Nephron progenitor cell (in vitro differentiated cells): ENCODE results near the gene NLRP10.

ENCODE experiments used
- DNase-seq: peaks from one replicate; pipeline ENCODE4 v3.0.0; 2021
- H3K27ac Mint-ChIP-seq: 2 replicates; pipeline ENCODE4 v1.8.0; 2021; ENCODE audit warnings: mild to moderate bottlenecking, moderate library complexity, mixed read lengths
- H3K27me3 Mint-ChIP-seq: 2 replicates; pipeline ENCODE4 v1.8.0; 2021; ENCODE audit warnings: mild to moderate bottlenecking, low read depth, mixed read lengths; ENCODE audit not compliant: poor library complexity
- H3K36me3 Mint-ChIP-seq: 2 replicates; pipeline ENCODE4 v1.8.0; 2021; ENCODE audit warnings: low read depth, mixed read lengths
- H3K4me1 Mint-ChIP-seq: 2 replicates; pipeline ENCODE4 v1.8.0; 2021; ENCODE audit warnings: mixed read lengths
- H3K4me3 Mint-ChIP-seq: 2 replicates; pipeline ENCODE4 v1.8.0; 2021; ENCODE audit warnings: mild to moderate bottlenecking, moderate library complexity, mixed read lengths
- H3K9me3 Mint-ChIP-seq: 2 replicates; pipeline ENCODE4 v1.8.0; 2021; ENCODE audit warnings: mild to moderate bottlenecking, moderate library complexity, mixed read lengths
- CTCF ChIP-seq: fragments of 200-600 bp; sonication (generic); IDR thresholded peaks from 2 replicates; pipeline ENCODE4 v1.5.0; 2021; ENCODE audit warnings: antibody characterized with exemption

NLRP10 gene

GRCh38 chr11:7955191-7955590 is 10.1 kb downstream of the NLRP10 start:
- no peak overlapping the region for H3K4me3 Mint-ChIP-seq
- H3K4me1 Mint-ChIP-seq, result no peaks in the 10 kb centered on the region
- no peak for TF ChIP-seq CTCF
- DNase-seq, result no peak
- no peak overlapping the region for H3K27ac Mint-ChIP-seq
- peaks cover 14% of the 10 kb centered on the region for H3K9me3 Mint-ChIP-seq
- peaks cover 3% of the 10 kb centered on the region for H3K27me3 Mint-ChIP-seq
- H3K36me3 Mint-ChIP-seq, result no peaks in the 10 kb centered on the region

GRCh38 chr11:7949934-7950333 is 15.3 kb downstream of the NLRP10 start:
- Mint-ChIP-seq H3K4me3 (no peak overlapping the region), H3K36me3 (no peaks in the 10 kb centered on the region), H3K27ac (no peak overlapping the region), H3K4me1 (no peaks in the 10 kb centered on the region), H3K27me3 (peaks cover 7% of the 10 kb centered on the region), H3K9me3 (no peaks in the 10 kb centered on the region)
- DNase-seq, result no peak
- no peak for TF ChIP-seq CTCF

GRCh38 chr11:7944123-7944522 is 21.1 kb downstream of the NLRP10 start:
- no peak overlapping the region for H3K4me3 Mint-ChIP-seq
- H3K27me3 Mint-ChIP-seq, result peaks cover 10% of the 10 kb centered on the region
- peaks cover 22% of the 10 kb centered on the region for H3K9me3 Mint-ChIP-seq
- no peak overlapping the region for H3K27ac Mint-ChIP-seq
- no peak for DNase-seq
- H3K4me1 Mint-ChIP-seq, result no peaks in the 10 kb centered on the region
- TF ChIP-seq CTCF, result no peak
- peaks cover 5% of the 10 kb centered on the region for H3K36me3 Mint-ChIP-seq

- no peak within 1 kb of the TSS for H3K4me3 Mint-ChIP-seq
- no peaks in the 10 kb centered on the region for H3K4me1 Mint-ChIP-seq
- no peak for DNase-seq
- H3K27me3 Mint-ChIP-seq, result peaks cover 7% of the 10 kb centered on the region
- peaks cover 5% of the 10 kb centered on the region for H3K36me3 Mint-ChIP-seq
- H3K27ac Mint-ChIP-seq, result no peak within 1 kb of the TSS
- no peak for TF ChIP-seq CTCF
- peaks cover 22% of the 10 kb centered on the region for H3K9me3 Mint-ChIP-seq
Observed at GRCh38 chr11:7941608-7942007, 23.6 kb downstream of the NLRP10 start, which contains the start of gene OR10A3. TSS of gene OR10A3 (minus strand) at chr11:7941708. CDS start at chr11:7939520, 2,188 bp downstream.

- peaks cover 7% of the 10 kb centered on the region for H3K27me3 Mint-ChIP-seq
- peaks cover 5% of the 10 kb centered on the region for H3K36me3 Mint-ChIP-seq
- H3K4me3 Mint-ChIP-seq, result no peak overlapping the region
- peaks cover 22% of the 10 kb centered on the region for H3K9me3 Mint-ChIP-seq
- no peak overlapping the region for H3K27ac Mint-ChIP-seq
- H3K4me1 Mint-ChIP-seq, result no peaks in the 10 kb centered on the region
- TF ChIP-seq CTCF, result no peak
- no peak for DNase-seq
Observed at GRCh38 chr11:7941146-7941545, 24.1 kb downstream of the NLRP10 start.

- Mint-ChIP-seq H3K9me3 (peaks cover 15% of the 10 kb centered on the region), H3K27me3 (peaks cover 10% of the 10 kb centered on the region), H3K4me1 (no peaks in the 10 kb centered on the region), H3K4me3 (no peak overlapping the region), H3K36me3 (no peaks in the 10 kb centered on the region), H3K27ac (no peak overlapping the region)
- TF ChIP-seq CTCF, result no peak
- DNase-seq, result no peak
Observed at GRCh38 chr11:7936615-7937014, 28.6 kb downstream of the NLRP10 start.
